Karpas-422 (cell line): ENCODE data around the gene DPP10. TPM values are rescaled to one million over a fixed set of nuclear protein-coding genes. Genes with fewer than 3 reads are reported as not detected.

Experiments used
- DNase-seq: peaks from one replicate; pipeline ENCODE4 v3.0.0-alpha.2; 2015
- H2AFZ ChIP-seq: fragments of 200-600 bp; sonication (generic); 2 replicates; pipeline ENCODE4 v1.6.1; 2014; ENCODE audit warnings: antibody characterized with exemption, low read length, mixed read lengths
- H3K27ac ChIP-seq: fragments of 200-600 bp; sonication (generic); 2 replicates; pipeline ENCODE4 v1.5.1; 2014; ENCODE audit warnings: mild to moderate bottlenecking, low read length, moderate library complexity
- H3K27me3 ChIP-seq: fragments of 200-600 bp; sonication (generic); 2 replicates; pipeline ENCODE4 v1.6.1; 2014; ENCODE audit warnings: low read length, mixed read lengths
- H3K36me3 ChIP-seq: fragments of 200-600 bp; sonication (generic); 2 replicates; pipeline ENCODE4 v1.6.1; 2014; ENCODE audit warnings: low read length, mixed read lengths; ENCODE audit not compliant: insufficient read depth
- H3K4me1 ChIP-seq: fragments of 200-600 bp; sonication (generic); 2 replicates; pipeline ENCODE4 v1.6.1; 2014; ENCODE audit warnings: mild to moderate bottlenecking, low read length, mixed read lengths
- H3K4me2 ChIP-seq: fragments of 200-600 bp; sonication (generic); 2 replicates; pipeline ENCODE4 v1.6.1; 2014; ENCODE audit warnings: low read length, low read depth, mild to moderate bottlenecking; ENCODE audit not compliant: poor library complexity, severe bottlenecking
- H3K4me3 ChIP-seq: fragments of 200-600 bp; sonication (generic); 2 replicates; pipeline ENCODE4 v1.5.1; 2014; ENCODE audit warnings: mild to moderate bottlenecking, antibody characterized with exemption, low read length, mixed read lengths
- H3K79me2 ChIP-seq: fragments of 200-600 bp; sonication (generic); 2 replicates; pipeline ENCODE4 v1.6.1; 2014; ENCODE audit warnings: mild to moderate bottlenecking, low read length, mixed read lengths
- H3K9ac ChIP-seq: fragments of 200-600 bp; sonication (generic); 2 replicates; pipeline ENCODE4 v1.6.0; 2014; ENCODE audit warnings: low read length
- H3K9me2 ChIP-seq: fragments of 200-600 bp; sonication (generic), shearing (Covaris generic); replicated peaks from 2 replicates; pipeline ENCODE4 v1.6.0; 2014; ENCODE audit warnings: mild to moderate bottlenecking, low read length, moderate library complexity; ENCODE audit not compliant: insufficient read depth
- H3K9me3 ChIP-seq: fragments of 300-700, 200-600 bp; sonication (generic); 2 replicates; pipeline ENCODE4 v1.6.1; 2014; ENCODE audit warnings: low read length, mixed read lengths
- H4K20me1 ChIP-seq: fragments of 200-600 bp; sonication (generic); 2 replicates; pipeline ENCODE4 v1.6.1; 2014; ENCODE audit warnings: mild to moderate bottlenecking, antibody characterized with exemption, low read length, low read depth; ENCODE audit not compliant: insufficient read depth
- total RNA-seq: library from RNA; depleted of rRNA; stranded (reverse); fragments of >200 nt; shearing (Covaris generic); gene quantifications from 2 replicates; pipeline ENCODE4 v1.2.3, GENCODE V29; 2014; ENCODE audit warnings: low replicate concordance

DPP10 gene
- total RNA-seq, 1 experiment from 2014 or later: not detected

DNA sequence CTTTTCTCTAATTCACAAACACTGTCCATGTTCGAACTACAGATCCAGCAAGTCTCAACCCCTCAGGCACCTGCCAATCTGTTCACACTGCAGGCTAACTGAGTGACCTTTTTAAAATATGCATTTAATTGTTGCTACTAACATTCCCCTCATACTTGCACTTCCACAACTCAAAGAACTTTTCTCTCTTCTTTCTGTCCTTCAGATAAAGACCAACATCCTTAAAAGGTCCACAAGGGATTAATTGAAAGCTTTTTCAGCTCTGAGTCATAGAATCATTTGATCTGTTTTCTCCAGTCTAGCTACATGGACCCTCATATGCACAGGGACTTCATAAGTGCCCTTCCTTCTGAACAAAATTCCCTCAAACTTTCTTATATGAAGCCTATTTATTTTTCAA lies 1321.2 kb downstream of the DPP10 start:
- H3K36me3 ChIP-seq: no peaks in the 10 kb centered on the region
- H3K27ac ChIP-seq: no peak overlapping the region
- H3K79me2 ChIP-seq: no peaks in the 10 kb centered on the region
- no peaks in the 10 kb centered on the region for H3K27me3 ChIP-seq
- no peak overlapping the region for H2AFZ ChIP-seq
- no peak overlapping the region for H3K9ac ChIP-seq
- no peaks in the 10 kb centered on the region for H4K20me1 ChIP-seq
- no peaks in the 10 kb centered on the region for H3K4me1 ChIP-seq
- H3K4me3 ChIP-seq: no peak overlapping the region
- DNase-seq: no peak
- H3K9me2 ChIP-seq: no peaks in the 10 kb centered on the region
- H3K9me3 ChIP-seq: peaks cover 11% of the 10 kb centered on the region
- H3K4me2 ChIP-seq: no peak overlapping the region

GRCh38 chr2:115771516-115771915 lies 1329.1 kb downstream of the DPP10 start:
- Histone ChIP-seq H3K9me2 (no peaks in the 10 kb centered on the region), H3K4me3 (no peak overlapping the region), H2AFZ (no peak overlapping the region), H3K27me3 (no peaks in the 10 kb centered on the region), H3K4me2 (no peak overlapping the region), H3K27ac (no peak overlapping the region), H3K4me1 (no peaks in the 10 kb centered on the region), H3K9ac (no peak overlapping the region), H4K20me1 (no peaks in the 10 kb centered on the region), H3K9me3 (peaks cover 10% of the 10 kb centered on the region), H3K36me3 (no peaks in the 10 kb centered on the region), H3K79me2 (no peaks in the 10 kb centered on the region)
- DNase-seq: no peak

GRCh38 chr2:115774361-115774760 lies 1331.9 kb downstream of the DPP10 start:
- H3K79me2 ChIP-seq: no peaks in the 10 kb centered on the region
- H3K9ac ChIP-seq: no peak overlapping the region
- DNase-seq: no peak
- H3K36me3 ChIP-seq: no peaks in the 10 kb centered on the region
- no peaks in the 10 kb centered on the region for H3K9me2 ChIP-seq
- H3K4me3 ChIP-seq: no peak overlapping the region
- no peaks in the 10 kb centered on the region for H3K4me1 ChIP-seq
- H4K20me1 ChIP-seq: no peaks in the 10 kb centered on the region
- H3K9me3 ChIP-seq: peaks cover 11% of the 10 kb centered on the region; the same call in 1 of the 2 replicates
- H3K27ac ChIP-seq: no peak overlapping the region
- H3K27me3 ChIP-seq: no peaks in the 10 kb centered on the region
- no peak overlapping the region for H2AFZ ChIP-seq
- H3K4me2 ChIP-seq: no peak overlapping the region

DNA sequence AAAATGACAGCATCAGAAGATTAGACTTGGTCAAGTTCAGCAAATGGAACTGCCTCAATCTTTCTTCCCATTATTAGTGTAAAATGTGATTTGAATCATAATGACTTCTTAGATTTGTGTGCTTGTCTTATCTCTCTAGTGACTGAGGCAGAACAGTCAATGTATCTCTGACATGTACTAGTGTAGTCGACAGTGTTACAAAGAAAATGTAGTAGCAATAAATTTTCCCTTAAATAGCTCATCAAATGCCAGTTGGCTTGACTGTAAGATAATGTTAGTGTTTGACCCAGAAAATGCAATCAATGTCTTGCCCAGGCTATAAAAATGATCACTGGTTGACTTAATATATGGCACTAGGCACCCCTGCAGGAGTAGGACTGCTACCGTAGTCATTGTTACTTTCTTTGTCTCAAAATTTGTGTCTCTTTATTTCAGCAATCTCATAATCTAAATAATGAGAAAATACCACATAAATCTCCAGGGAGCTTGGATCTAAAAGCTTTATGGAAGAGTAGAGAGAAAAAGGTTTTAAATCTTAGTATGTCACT lies 1336.7 kb downstream of the DPP10 start:
- no peak overlapping the region for H2AFZ ChIP-seq
- no peaks in the 10 kb centered on the region for H3K79me2 ChIP-seq
- H3K4me1 ChIP-seq: no peaks in the 10 kb centered on the region
- H3K9me3 ChIP-seq: peaks cover 4% of the 10 kb centered on the region; the same call in 1 of the 2 replicates
- H3K4me2 ChIP-seq: no peak overlapping the region
- H3K9me2 ChIP-seq: 0 out of 2 replicates have a peak, but pooled peaks cover 6% of the 10 kb centered on the region
- H4K20me1 ChIP-seq: no peaks in the 10 kb centered on the region
- DNase-seq: no peak
- no peaks in the 10 kb centered on the region for H3K27me3 ChIP-seq
- no peak overlapping the region for H3K27ac ChIP-seq
- H3K36me3 ChIP-seq: no peaks in the 10 kb centered on the region
- no peak overlapping the region for H3K4me3 ChIP-seq
- H3K9ac ChIP-seq: no peak overlapping the region

- Histone ChIP-seq H3K27me3 (no peaks in the 10 kb centered on the region), H4K20me1 (no peaks in the 10 kb centered on the region), H3K4me3 (no peak overlapping the region), H3K27ac (no peak overlapping the region), H3K9me2 (0 out of 2 replicates have a peak, but pooled peaks cover 6% of the 10 kb centered on the region), H2AFZ (no peak overlapping the region), H3K79me2 (no peaks in the 10 kb centered on the region), H3K4me2 (no peak overlapping the region), H3K9me3 (peaks cover 7% of the 10 kb centered on the region), H3K36me3 (no peaks in the 10 kb centered on the region), H3K4me1 (no peaks in the 10 kb centered on the region), H3K9ac (no peak overlapping the region)
- DNase-seq: no peak
Observed at GRCh38 chr2:115782286-115782685, 1339.8 kb downstream of the DPP10 start.

DNA sequence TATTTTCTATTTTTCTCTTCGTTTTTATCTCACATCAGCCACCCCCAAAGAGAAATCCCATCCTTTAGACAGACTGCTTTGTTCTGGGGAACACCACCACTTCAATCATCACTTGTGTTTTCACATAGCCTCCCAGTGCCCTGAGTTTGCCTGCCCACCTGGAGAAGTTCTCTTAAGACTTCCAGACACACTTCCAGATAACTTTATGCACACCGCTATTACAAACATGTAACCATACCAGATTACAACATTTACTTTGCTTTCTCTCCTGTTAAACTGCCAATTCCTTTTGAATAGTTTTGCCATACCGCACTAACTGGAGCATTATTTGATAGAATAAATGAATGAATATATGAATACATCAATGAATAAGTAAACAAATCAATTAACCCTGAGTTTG lies 1353.6 kb downstream of the DPP10 start:
- peaks cover 2% of the 10 kb centered on the region; the same call in 1 of the 2 replicates for H3K9me3 ChIP-seq
- H3K27me3 ChIP-seq: no peaks in the 10 kb centered on the region
- H3K4me3 ChIP-seq: no peak overlapping the region
- no peaks in the 10 kb centered on the region for H3K36me3 ChIP-seq
- H3K4me1 ChIP-seq: no peaks in the 10 kb centered on the region
- no peaks in the 10 kb centered on the region for H3K9me2 ChIP-seq
- no peaks in the 10 kb centered on the region for H4K20me1 ChIP-seq
- no peak overlapping the region for H3K4me2 ChIP-seq
- no peaks in the 10 kb centered on the region for H3K79me2 ChIP-seq
- no peak overlapping the region for H3K27ac ChIP-seq
- H3K9ac ChIP-seq: no peak overlapping the region
- DNase-seq: no peak
- H2AFZ ChIP-seq: no peak overlapping the region

DNA sequence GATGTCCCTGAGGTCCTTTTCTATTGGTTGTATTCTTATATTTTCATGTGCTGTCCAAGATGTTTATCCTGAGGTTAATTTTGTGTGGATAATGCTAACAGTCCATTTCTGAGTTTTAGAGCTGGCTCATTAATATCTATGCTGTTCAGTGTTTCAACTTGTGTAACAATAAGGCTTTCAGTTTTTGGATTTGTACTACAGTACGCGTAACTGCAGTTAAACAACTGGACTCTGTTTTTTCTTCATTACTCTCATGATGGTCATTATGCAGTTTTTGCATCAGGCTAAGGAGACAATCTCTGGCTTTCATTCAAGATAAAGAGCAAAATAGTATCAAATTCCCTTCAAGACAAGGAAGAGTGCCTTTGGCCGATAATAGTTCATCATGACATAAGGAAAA lies 1364.8 kb downstream of the DPP10 start:
- H3K4me2 ChIP-seq: no peak overlapping the region
- H3K79me2 ChIP-seq: no peaks in the 10 kb centered on the region
- H3K27me3 ChIP-seq: no peaks in the 10 kb centered on the region
- DNase-seq: no peak
- no peaks in the 10 kb centered on the region for H3K36me3 ChIP-seq
- no peaks in the 10 kb centered on the region for H3K4me1 ChIP-seq
- H3K4me3 ChIP-seq: no peak overlapping the region
- H3K9me3 ChIP-seq: peaks cover 9% of the 10 kb centered on the region
- peaks cover 3% of the 10 kb centered on the region; the same call in 1 of the 2 replicates for H3K9me2 ChIP-seq
- H4K20me1 ChIP-seq: no peaks in the 10 kb centered on the region
- no peak overlapping the region for H3K27ac ChIP-seq
- H3K9ac ChIP-seq: no peak overlapping the region
- no peak overlapping the region for H2AFZ ChIP-seq

DNA sequence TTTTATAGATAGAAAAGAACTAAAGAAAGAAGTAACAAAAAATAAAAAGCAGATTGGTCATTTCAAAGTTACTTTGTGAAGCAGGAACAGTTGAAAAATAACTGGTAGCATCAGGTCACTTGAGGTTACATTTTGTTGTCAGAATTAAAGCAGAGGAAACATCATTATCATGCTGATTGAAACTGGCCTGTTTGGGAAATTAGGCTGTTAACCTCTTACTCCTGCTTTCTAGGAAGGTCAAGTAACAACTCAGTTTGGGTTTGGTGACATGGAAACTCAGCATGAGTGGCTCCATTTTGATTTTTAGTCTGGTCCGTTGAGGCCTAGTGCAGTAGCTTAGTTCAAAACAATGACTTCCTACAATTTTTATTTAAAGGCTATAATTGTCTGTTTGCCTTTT lies 1383.5 kb downstream of the DPP10 start:
- no peak overlapping the region for H3K27ac ChIP-seq

More for the DNA sequence above, 1383.5 kb downstream of the DPP10 start:
- H4K20me1 ChIP-seq: no peaks in the 10 kb centered on the region
- no peak overlapping the region for H2AFZ ChIP-seq
- no peaks in the 10 kb centered on the region for H3K4me1 ChIP-seq
- no peaks in the 10 kb centered on the region for H3K9me2 ChIP-seq
- DNase-seq: no peak
- H3K4me2 ChIP-seq: no peak overlapping the region
- H3K9me3 ChIP-seq: peaks cover 17% of the 10 kb centered on the region
- no peaks in the 10 kb centered on the region for H3K79me2 ChIP-seq
- no peaks in the 10 kb centered on the region for H3K27me3 ChIP-seq
- no peak overlapping the region for H3K4me3 ChIP-seq
- H3K36me3 ChIP-seq: no peaks in the 10 kb centered on the region
- no peak overlapping the region for H3K9ac ChIP-seq
